ENCODE data around the gene EARS2. TPM values are rescaled to one million over a fixed set of nuclear protein-coding genes. Genes with fewer than 3 reads are reported as not detected.

Gene EARS2
- total RNA-seq, 5 donors from 2014 or later (not counting 1 experiment from before 2014, with no cell fraction given): 10.8 to 19.4 (median 15.9) TPM

- ChIA-PET POLR2A (no interaction called here), CTCF (no interaction called here)
- no peak overlapping the region for H3K27ac ChIP-seq (ENCODE audit: low read length)
- ATAC-seq (replicated peaks in 1 of 4) (no peak), DNase-seq (no peak)
- H3K27me3 ChIP-seq (replicated peaks in 1 of 2; ENCODE audit: control insufficient read depth in 2 of 2, extremely low read depth in 1 of 2, insufficient read depth in 2 of 2, low read length in 1 of 2): no peaks in the 10 kb centered on the region
- no peak overlapping the region for H3K4me3 ChIP-seq (ENCODE audit: control insufficient read depth in 1 of 2, extremely low read depth in 1 of 2, low read length in 1 of 2)
- peaks cover 0 to 37% of the 10 kb centered on the region in 2 donors for H3K36me3 ChIP-seq (ENCODE audit: control insufficient read depth in 2 of 2, extremely low read depth in 1 of 2, insufficient read depth in 1 of 2, low read length in 1 of 2)
- Mint-ChIP-seq H3K27me3 (no peaks in the 10 kb centered on the region), H3K27ac (no peak overlapping the region), H3K9me3 (no peaks in the 10 kb centered on the region), H3K36me3 (peaks cover 28% of the 10 kb centered on the region), H3K4me3 (no peak overlapping the region), H3K4me1 (no peaks in the 10 kb centered on the region)
- no peaks in the 10 kb centered on the region for H3K4me1 ChIP-seq (ENCODE audit: control insufficient read depth in 1 of 2, extremely low read depth in 1 of 2, insufficient read depth in 2 of 2, low read length in 2 of 2)
- no peaks in the 10 kb centered on the region for H3K9me3 ChIP-seq
- WGBS (ENCODE audit: insufficient coverage): no CpG with 5 or more reads among the region's 4 CpGs
Measured at GRCh38 chr16:23579371-23579770, 22.2 kb upstream of the EARS2 start.

- CTCF ChIA-PET: no interaction called here
- H3K9me3 ChIP-seq: no peaks in the 10 kb centered on the region
- POLR2A ChIA-PET: no interaction called here
Measured at GRCh38 chr16:23578101-23578830, 21.1 kb upstream of the EARS2 start.

GRCh38 chr16:23577493-23577892 is 20.3 kb upstream of the EARS2 start:
- Mint-ChIP-seq H3K9me3 (no peaks in the 10 kb centered on the region), H3K27ac (no peak overlapping the region), H3K4me1 (no peaks in the 10 kb centered on the region), H3K36me3 (peaks cover 24% of the 10 kb centered on the region), H3K27me3 (no peaks in the 10 kb centered on the region), H3K4me3 (no peak overlapping the region)
- Histone ChIP-seq H3K27me3 (replicated peaks in 1 of 2; ENCODE audit: control insufficient read depth in 2 of 2, extremely low read depth in 1 of 2, insufficient read depth in 2 of 2, low read length in 1 of 2) (no peaks in the 10 kb centered on the region), H3K27ac (ENCODE audit: low read length) (no peak overlapping the region), H3K36me3 (ENCODE audit: control insufficient read depth in 2 of 2, extremely low read depth in 1 of 2, insufficient read depth in 1 of 2, low read length in 1 of 2) (peaks cover 1 to 42% of the 10 kb centered on the region in 2 donors), H3K9me3 (no peaks in the 10 kb centered on the region), H3K4me1 (ENCODE audit: control insufficient read depth in 1 of 2, extremely low read depth in 1 of 2, insufficient read depth in 2 of 2, low read length in 2 of 2) (no peaks in the 10 kb centered on the region), H3K4me3 (ENCODE audit: control insufficient read depth in 1 of 2, extremely low read depth in 1 of 2, low read length in 1 of 2) (no peak overlapping the region)
- 90% methylated on average over 1 of the region's 2 CpGs for WGBS (ENCODE audit: insufficient coverage)
- ATAC-seq (replicated peaks in 1 of 4): no peak
- no peak for DNase-seq
- ChIA-PET POLR2A (no interaction called here), CTCF (no interaction called here)

More at GRCh38 chr16:23578101-23578830, 21.1 kb upstream of the EARS2 start:
- H3K4me1 ChIP-seq (ENCODE audit: control insufficient read depth in 1 of 2, extremely low read depth in 1 of 2, insufficient read depth in 2 of 2, low read length in 2 of 2): no peaks in the 10 kb centered on the region
- no peaks in the 10 kb centered on the region for H3K27me3 ChIP-seq (replicated peaks in 1 of 2; ENCODE audit: control insufficient read depth in 2 of 2, extremely low read depth in 1 of 2, insufficient read depth in 2 of 2, low read length in 1 of 2)
- Mint-ChIP-seq H3K27ac (no peak overlapping the region), H3K4me1 (no peaks in the 10 kb centered on the region), H3K27me3 (no peaks in the 10 kb centered on the region), H3K4me3 (no peak overlapping the region), H3K9me3 (no peaks in the 10 kb centered on the region), H3K36me3 (peaks cover 24% of the 10 kb centered on the region)
- no peak overlapping the region for H3K4me3 ChIP-seq (ENCODE audit: control insufficient read depth in 1 of 2, extremely low read depth in 1 of 2, low read length in 1 of 2)
- no peak for DNase-seq
- no peak overlapping the region for H3K27ac ChIP-seq (ENCODE audit: low read length)
- no peak for ATAC-seq (replicated peaks in 1 of 4)
- WGBS (ENCODE audit: insufficient coverage): 100% methylated on average over 2 of the region's 5 CpGs
- H3K36me3 ChIP-seq (ENCODE audit: control insufficient read depth in 2 of 2, extremely low read depth in 1 of 2, insufficient read depth in 1 of 2, low read length in 1 of 2): peaks cover 0 to 35% of the 10 kb centered on the region in 2 donors

GRCh38 chr16:23575834-23576233 is 18.7 kb upstream of the EARS2 start:
- peaks cover 0 to 3% (median 0%) of the 10 kb centered on the region in 3 donors for H3K4me1 Mint-ChIP-seq
- H3K27me3 Mint-ChIP-seq: no peaks in the 10 kb centered on the region
- ChIA-PET POLR2A (no interaction called here), CTCF (interaction anchor here in 1 of 2 donors (1.7 kb wide), 1 partner anchor 21 kb away, joined by 4 read pairs; the partner anchor contains the start of gene NDUFAB1)
- Histone ChIP-seq H3K9me3 (no peaks in the 10 kb centered on the region), H3K27ac (ENCODE audit: low read length) (no peak overlapping the region), H3K4me1 (ENCODE audit: control insufficient read depth in 1 of 2, extremely low read depth in 1 of 2, insufficient read depth in 2 of 2, low read length in 2 of 2) (no peaks in the 10 kb centered on the region), H3K4me3 (ENCODE audit: control insufficient read depth in 1 of 2, extremely low read depth in 1 of 2, low read length in 1 of 2) (no peak overlapping the region), H3K36me3 (ENCODE audit: control insufficient read depth in 2 of 2, extremely low read depth in 1 of 2, insufficient read depth in 1 of 2, low read length in 1 of 2) (peaks cover 8 to 48% of the 10 kb centered on the region in 2 donors), H3K27me3 (replicated peaks in 1 of 2; ENCODE audit: control insufficient read depth in 2 of 2, extremely low read depth in 1 of 2, insufficient read depth in 2 of 2, low read length in 1 of 2) (no peaks in the 10 kb centered on the region)
- ATAC-seq (replicated peaks in 1 of 4): no peak
- no CpG with 5 or more reads among the region's 3 CpGs for WGBS (ENCODE audit: insufficient coverage)
- H3K4me3 Mint-ChIP-seq: no peak overlapping the region
- H3K36me3 Mint-ChIP-seq: peaks cover 30% of the 10 kb centered on the region
- DNase-seq: no peak
- no peak overlapping the region for H3K27ac Mint-ChIP-seq
- no peaks in the 10 kb centered on the region for H3K9me3 Mint-ChIP-seq

- Mint-ChIP-seq H3K27ac (no peak overlapping the region), H3K27me3 (no peaks in the 10 kb centered on the region), H3K4me3 (no peak overlapping the region), H3K4me1 (peaks cover 0 to 3% (median 0%) of the 10 kb centered on the region in 3 donors), H3K36me3 (peaks cover 26% of the 10 kb centered on the region), H3K9me3 (no peaks in the 10 kb centered on the region)
- CTCF ChIA-PET: no interaction called here
- no peaks in the 10 kb centered on the region for H3K4me1 ChIP-seq (ENCODE audit: control insufficient read depth in 1 of 2, extremely low read depth in 1 of 2, insufficient read depth in 2 of 2, low read length in 2 of 2)
- H3K36me3 ChIP-seq (ENCODE audit: control insufficient read depth in 2 of 2, extremely low read depth in 1 of 2, insufficient read depth in 1 of 2, low read length in 1 of 2): peaks cover 8 to 48% of the 10 kb centered on the region in 2 donors
- 64% methylated on average over 4 of the region's 5 CpGs for WGBS (ENCODE audit: insufficient coverage)
- H3K4me3 ChIP-seq (ENCODE audit: control insufficient read depth in 1 of 2, extremely low read depth in 1 of 2, low read length in 1 of 2): no peak overlapping the region
- H3K27me3 ChIP-seq (replicated peaks in 1 of 2; ENCODE audit: control insufficient read depth in 2 of 2, extremely low read depth in 1 of 2, insufficient read depth in 2 of 2, low read length in 1 of 2): no peaks in the 10 kb centered on the region
- POLR2A ChIA-PET: no interaction called here
- ATAC-seq (replicated peaks in 1 of 4) (no peak), DNase-seq (no peak)
- no peaks in the 10 kb centered on the region for H3K9me3 ChIP-seq
- H3K27ac ChIP-seq (ENCODE audit: low read length): no peak overlapping the region
Measured at GRCh38 chr16:23573817-23574216, 16.7 kb upstream of the EARS2 start.

GRCh38 chr16:23572394-23572793 is 15.2 kb upstream of the EARS2 start:
- ChIA-PET POLR2A (no interaction called here), CTCF (no interaction called here)
- DNase-seq (no peak), ATAC-seq (replicated peaks in 1 of 4) (no peak)
- Histone ChIP-seq H3K27me3 (replicated peaks in 1 of 2; ENCODE audit: control insufficient read depth in 2 of 2, extremely low read depth in 1 of 2, insufficient read depth in 2 of 2, low read length in 1 of 2) (no peaks in the 10 kb centered on the region), H3K27ac (ENCODE audit: low read length) (no peak overlapping the region), H3K36me3 (ENCODE audit: control insufficient read depth in 2 of 2, extremely low read depth in 1 of 2, insufficient read depth in 1 of 2, low read length in 1 of 2) (peaks cover 8 to 52% of the 10 kb centered on the region in 2 donors), H3K4me1 (ENCODE audit: control insufficient read depth in 1 of 2, extremely low read depth in 1 of 2, insufficient read depth in 2 of 2, low read length in 2 of 2) (no peaks in the 10 kb centered on the region), H3K9me3 (no peaks in the 10 kb centered on the region), H3K4me3 (ENCODE audit: control insufficient read depth in 1 of 2, extremely low read depth in 1 of 2, low read length in 1 of 2) (no peak overlapping the region)
- Mint-ChIP-seq H3K9me3 (no peaks in the 10 kb centered on the region), H3K4me3 (no peak overlapping the region), H3K27ac (no peak overlapping the region), H3K36me3 (peaks cover 27% of the 10 kb centered on the region), H3K4me1 (peaks cover 0 to 3% (median 0%) of the 10 kb centered on the region in 3 donors), H3K27me3 (no peaks in the 10 kb centered on the region)
- 96% methylated on average over 7 of the region's 9 CpGs for WGBS (ENCODE audit: insufficient coverage)
